ENCODE results near the gene TOMM40.
A peak's percentile ranks its signal among the peaks of the same experiment; 100 is the strongest.

TOMM40 gene

GRCh38 chr19:44903602-44904425 lies 12.8 kb downstream of the TOMM40 start:
- TF ChIP-seq CTCF (conservative IDR thresholded peaks at IDR 0.05) (peak; percentile 90), ZFX (IDR thresholded peaks at IDR 0.05) (no peak)
- H3K27ac ChIP-seq, result no peak overlapping the region

- H3K27ac ChIP-seq, result no peak overlapping the region
Measured at GRCh38 chr19:44904426-44904994, 13.5 kb downstream of the TOMM40 start.

GRCh38 chr19:44905437-44906160 lies 14.5 kb downstream of the TOMM40 start, which contains the start of gene APOE:
Gene APOE (plus strand): TSS chr19:44905796. CDS start chr19:44906625, 829 bp downstream.
- H3K27ac ChIP-seq, result no peak within 1 kb of the TSS
- TF ChIP-seq CTCF (conservative IDR thresholded peaks at IDR 0.05) (no peak), ZFX (IDR thresholded peaks at IDR 0.05) (no peak)

More at GRCh38 chr19:44904426-44904994, 13.5 kb downstream of the TOMM40 start:
- TF ChIP-seq CTCF (conservative IDR thresholded peaks at IDR 0.05) (no peak), ZFX (IDR thresholded peaks at IDR 0.05) (no peak)

GRCh38 chr19:44907613-44908012 lies 16.6 kb downstream of the TOMM40 start:
- no peak for TF ChIP-seq ZFX (IDR thresholded peaks at IDR 0.05)
- TF ChIP-seq CTCF (conservative IDR thresholded peaks at IDR 0.05), result no peak
- H3K27ac ChIP-seq, result no peak overlapping the region

- no peak for TF ChIP-seq ZFX (IDR thresholded peaks at IDR 0.05)
- no peak for TF ChIP-seq CTCF (conservative IDR thresholded peaks at IDR 0.05)
- H3K27ac ChIP-seq, result no peak overlapping the region
Measured at GRCh38 chr19:44908074-44908835, 17.2 kb downstream of the TOMM40 start.

- H3K27ac ChIP-seq, result no peak overlapping the region
- TF ChIP-seq ZFX (IDR thresholded peaks at IDR 0.05) (no peak), CTCF (conservative IDR thresholded peaks at IDR 0.05) (no peak)
Measured at GRCh38 chr19:44908836-44909261, 17.8 kb downstream of the TOMM40 start.
